ENCODE measurements around the gene NAP1L4.

DNA sequence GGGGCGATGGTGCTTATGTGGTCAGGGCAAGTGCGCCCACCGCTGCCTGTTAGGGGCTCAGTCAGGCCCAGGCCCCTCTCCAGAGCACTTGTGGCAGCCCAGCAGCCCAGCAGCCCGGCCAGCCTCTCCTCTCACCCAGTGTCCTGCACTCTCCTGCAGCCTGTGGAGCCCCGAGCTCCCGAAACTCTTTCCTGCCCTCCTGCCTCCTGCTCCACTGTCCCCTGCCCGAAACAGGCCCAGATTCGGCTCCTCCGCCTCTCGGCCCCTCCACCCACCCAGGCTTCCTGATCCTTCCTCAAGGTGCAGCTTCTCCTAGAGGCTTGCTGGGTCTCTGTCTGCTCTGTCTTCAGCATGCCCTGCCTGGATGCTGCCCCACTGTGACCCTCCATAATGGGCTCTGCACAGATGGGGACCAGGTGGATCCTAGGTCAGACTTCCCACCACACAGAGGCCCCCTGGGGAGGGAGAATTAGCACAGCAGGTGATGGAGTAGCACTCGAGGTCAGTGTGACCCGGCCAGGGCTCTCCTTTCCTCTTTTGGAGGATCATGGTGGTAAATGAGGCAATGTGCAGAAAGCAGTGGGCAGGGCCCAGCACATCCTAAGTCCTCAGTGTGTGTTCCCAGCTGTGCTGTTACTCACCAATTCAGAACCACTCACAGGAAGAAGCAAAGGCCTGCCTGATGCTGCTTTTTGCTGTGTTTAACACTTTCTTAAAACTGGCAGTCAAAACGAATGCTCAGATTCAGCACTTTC lies 18.6 kb upstream of the NAP1L4 start:
- TF ChIP-seq, protein P1, sequence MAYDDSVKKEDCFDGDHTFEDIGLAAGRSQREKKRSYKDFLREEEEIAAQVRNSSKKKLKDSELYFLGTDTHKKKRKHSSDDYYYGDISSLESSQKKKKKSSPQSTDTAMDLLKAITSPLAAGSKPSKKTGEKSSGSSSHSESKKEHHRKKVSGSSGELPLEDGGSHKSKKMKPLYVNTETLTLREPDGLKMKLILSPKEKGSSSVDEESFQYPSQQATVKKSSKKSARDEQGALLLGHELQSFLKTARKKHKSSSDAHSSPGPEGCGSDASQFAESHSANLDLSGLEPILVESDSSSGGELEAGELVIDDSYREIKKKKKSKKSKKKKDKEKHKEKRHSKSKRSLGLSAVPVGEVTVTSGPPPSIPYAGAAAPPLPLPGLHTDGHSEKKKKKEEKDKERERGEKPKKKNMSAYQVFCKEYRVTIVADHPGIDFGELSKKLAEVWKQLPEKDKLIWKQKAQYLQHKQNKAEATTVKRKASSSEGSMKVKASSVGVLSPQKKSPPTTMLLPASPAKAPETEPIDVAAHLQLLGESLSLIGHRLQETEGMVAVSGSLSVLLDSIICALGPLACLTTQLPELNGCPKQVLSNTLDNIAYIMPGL (CRISPR knock-in tag; IDR thresholded peaks at IDR 0.05), result no peak
- TF ChIP-seq, protein P2, sequence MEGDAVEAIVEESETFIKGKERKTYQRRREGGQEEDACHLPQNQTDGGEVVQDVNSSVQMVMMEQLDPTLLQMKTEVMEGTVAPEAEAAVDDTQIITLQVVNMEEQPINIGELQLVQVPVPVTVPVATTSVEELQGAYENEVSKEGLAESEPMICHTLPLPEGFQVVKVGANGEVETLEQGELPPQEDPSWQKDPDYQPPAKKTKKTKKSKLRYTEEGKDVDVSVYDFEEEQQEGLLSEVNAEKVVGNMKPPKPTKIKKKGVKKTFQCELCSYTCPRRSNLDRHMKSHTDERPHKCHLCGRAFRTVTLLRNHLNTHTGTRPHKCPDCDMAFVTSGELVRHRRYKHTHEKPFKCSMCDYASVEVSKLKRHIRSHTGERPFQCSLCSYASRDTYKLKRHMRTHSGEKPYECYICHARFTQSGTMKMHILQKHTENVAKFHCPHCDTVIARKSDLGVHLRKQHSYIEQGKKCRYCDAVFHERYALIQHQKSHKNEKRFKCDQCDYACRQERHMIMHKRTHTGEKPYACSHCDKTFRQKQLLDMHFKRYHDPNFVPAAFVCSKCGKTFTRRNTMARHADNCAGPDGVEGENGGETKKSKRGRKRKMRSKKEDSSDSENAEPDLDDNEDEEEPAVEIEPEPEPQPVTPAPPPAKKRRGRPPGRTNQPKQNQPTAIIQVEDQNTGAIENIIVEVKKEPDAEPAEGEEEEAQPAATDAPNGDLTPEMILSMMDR (IDR thresholded peaks at IDR 0.05), result no peak
- TF ChIP-seq, protein P3, sequence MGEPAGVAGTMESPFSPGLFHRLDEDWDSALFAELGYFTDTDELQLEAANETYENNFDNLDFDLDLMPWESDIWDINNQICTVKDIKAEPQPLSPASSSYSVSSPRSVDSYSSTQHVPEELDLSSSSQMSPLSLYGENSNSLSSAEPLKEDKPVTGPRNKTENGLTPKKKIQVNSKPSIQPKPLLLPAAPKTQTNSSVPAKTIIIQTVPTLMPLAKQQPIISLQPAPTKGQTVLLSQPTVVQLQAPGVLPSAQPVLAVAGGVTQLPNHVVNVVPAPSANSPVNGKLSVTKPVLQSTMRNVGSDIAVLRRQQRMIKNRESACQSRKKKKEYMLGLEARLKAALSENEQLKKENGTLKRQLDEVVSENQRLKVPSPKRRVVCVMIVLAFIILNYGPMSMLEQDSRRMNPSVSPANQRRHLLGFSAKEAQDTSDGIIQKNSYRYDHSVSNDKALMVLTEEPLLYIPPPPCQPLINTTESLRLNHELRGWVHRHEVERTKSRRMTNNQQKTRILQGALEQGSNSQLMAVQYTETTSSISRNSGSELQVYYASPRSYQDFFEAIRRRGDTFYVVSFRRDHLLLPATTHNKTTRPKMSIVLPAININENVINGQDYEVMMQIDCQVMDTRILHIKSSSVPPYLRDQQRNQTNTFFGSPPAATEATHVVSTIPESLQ (CRISPR knock-in tag; IDR thresholded peaks at IDR 0.05), result no peak
- no peak for TF ChIP-seq NFYB (CRISPR knock-in tag; conservative IDR thresholded peaks at IDR 0.05; ENCODE audit: low read depth)
- TF ChIP-seq, protein P4, sequence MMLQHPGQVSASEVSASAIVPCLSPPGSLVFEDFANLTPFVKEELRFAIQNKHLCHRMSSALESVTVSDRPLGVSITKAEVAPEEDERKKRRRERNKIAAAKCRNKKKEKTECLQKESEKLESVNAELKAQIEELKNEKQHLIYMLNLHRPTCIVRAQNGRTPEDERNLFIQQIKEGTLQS (CRISPR knock-in tag; conservative IDR thresholded peaks at IDR 0.05), result no peak
- no peak for TF ChIP-seq JUN (CRISPR knock-in tag; IDR thresholded peaks at IDR 0.05)
- TF ChIP-seq, protein P5, sequence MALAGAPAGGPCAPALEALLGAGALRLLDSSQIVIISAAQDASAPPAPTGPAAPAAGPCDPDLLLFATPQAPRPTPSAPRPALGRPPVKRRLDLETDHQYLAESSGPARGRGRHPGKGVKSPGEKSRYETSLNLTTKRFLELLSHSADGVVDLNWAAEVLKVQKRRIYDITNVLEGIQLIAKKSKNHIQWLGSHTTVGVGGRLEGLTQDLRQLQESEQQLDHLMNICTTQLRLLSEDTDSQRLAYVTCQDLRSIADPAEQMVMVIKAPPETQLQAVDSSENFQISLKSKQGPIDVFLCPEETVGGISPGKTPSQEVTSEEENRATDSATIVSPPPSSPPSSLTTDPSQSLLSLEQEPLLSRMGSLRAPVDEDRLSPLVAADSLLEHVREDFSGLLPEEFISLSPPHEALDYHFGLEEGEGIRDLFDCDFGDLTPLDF (CRISPR knock-in tag; IDR thresholded peaks at IDR 0.05), result no peak

Data from WTC11 (cell line).